Measurements from ENCODE around the gene APC.

GRCh38 chr5:112800891-112801290, 63.2 kb downstream of the APC start:
- no peak for TF ChIP-seq ATF2 (tag by site-specific recombination; IDR thresholded peaks at IDR 0.05; ENCODE audit: low read depth)
- no peak for TF ChIP-seq ZBTB6 (tag by site-specific recombination; IDR thresholded peaks at IDR 0.05)
- TF ChIP-seq SETDB1 (IDR thresholded peaks at IDR 0.05; ENCODE audit: insufficient read length, low read length), result no peak
- no peak for TF ChIP-seq CTCF (tag by site-specific recombination; IDR thresholded peaks at IDR 0.05)
- TF ChIP-seq ZBTB7A (tag by site-specific recombination; IDR thresholded peaks at IDR 0.05; ENCODE audit: low read depth), result no peak
